Effector CD4-positive, alpha-beta T cell (primary cell): Measurements from ENCODE around the gene RTKN2.

Experiments used
- DNase-seq: peaks from one replicate; pipeline ENCODE4 v3.0.0-alpha.2; 2020

RTKN2 gene

DNA sequence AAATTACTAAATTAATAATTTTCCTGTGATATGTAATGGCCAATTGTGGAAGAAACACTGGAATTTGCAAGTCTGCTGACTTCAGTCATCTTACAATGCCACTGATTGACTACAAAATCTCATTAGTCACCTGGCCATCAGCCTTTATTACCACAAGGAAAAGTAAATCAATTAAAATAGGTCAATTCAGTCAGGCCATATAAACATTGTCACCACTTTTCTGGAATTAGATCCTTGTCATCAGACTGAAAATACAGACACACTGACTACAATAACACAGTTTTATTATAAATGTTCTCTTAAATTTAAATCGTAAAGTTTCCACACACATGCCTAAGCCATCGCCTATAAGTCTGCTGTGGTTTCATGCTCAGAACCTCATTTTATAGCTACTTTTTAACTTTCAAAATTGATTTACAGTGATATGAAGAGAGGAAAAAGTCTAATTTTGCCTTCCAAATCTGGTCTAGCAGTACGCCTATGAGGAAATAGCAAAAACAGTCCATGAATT lies 54.2 kb downstream of the RTKN2 start:
- no peak for DNase-seq

DNA sequence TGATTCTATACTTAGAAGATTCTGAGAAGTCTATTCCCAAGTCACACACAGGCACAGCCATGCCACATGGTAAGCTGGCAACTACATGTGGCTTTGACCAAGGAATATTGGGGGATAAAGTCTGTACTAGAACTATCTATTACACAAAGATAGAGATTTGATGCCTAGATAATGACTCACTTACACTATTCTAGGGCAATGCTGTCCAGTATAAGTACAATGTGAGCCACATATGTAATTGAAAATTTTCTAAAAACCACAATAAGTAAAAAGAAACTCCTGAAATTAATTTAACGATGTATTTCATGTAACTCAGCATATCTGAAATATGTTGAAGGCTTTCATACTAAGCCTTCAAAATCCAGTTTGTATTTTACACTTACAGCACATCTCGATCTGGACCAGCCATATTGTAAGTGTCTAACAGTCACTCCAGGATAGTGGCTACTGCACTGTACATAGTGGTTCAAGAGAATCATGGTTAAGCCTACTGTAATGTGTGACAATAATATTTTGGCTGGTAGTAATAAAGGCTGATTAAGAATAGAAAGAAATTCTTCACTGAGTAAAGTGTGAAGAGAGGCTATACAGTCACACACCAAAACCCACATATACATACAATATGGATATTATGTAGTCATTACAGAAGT lies 62.8 kb downstream of the RTKN2 start:
- DNase-seq: no peak

DNA sequence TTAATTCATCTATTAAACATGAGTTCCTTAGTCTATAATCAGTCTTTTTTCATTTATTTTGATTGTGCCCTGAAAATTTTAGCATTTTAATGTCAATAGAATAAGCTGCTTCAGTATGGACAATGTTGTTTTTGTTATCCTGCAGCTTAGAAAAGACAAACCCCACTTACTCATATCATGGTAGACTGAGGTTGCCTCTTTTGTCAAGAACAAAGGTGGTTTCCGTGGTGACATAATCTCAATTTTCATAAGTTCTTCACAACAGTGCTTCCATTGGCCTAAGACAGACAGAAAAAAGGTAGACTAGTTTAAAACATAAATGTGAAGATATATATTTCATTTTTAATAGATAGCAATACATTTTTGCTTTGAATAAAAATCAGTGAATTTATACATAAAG lies 69.1 kb downstream of the RTKN2 start:
- no peak for DNase-seq

DNA sequence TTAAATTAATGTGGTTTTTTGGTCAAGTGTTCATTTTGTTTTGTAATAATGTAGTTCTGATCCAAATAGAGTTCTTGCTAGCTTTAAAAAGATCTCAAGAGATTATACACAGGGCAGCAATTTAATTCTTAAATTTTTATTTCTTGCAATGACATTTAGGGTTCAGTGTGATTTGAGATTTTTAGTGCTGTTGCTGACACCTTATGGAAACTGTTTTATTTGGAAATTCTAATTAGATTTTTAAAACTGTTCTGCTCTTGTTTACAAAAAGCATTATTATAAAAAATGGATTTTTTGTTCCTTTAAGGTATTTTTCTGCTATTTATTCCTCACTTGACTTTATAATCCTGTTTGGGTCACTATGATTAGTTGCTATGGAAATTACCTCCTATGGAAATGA lies 72.1 kb downstream of the RTKN2 start:
- no peak for DNase-seq

DNA sequence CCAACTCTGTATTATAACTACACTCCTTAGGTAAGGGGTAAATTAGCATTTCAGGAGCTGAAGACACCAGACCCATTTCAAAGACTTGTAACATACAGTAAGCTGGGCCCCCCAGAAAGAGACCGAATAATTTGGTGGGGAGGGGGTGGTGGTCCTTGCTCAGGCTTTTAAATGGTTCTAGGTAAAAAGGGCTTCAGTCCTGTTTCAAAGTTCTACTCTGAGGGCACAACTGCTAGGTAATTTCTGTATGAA lies 73.0 kb downstream of the RTKN2 start:
- DNase-seq: no peak

DNA sequence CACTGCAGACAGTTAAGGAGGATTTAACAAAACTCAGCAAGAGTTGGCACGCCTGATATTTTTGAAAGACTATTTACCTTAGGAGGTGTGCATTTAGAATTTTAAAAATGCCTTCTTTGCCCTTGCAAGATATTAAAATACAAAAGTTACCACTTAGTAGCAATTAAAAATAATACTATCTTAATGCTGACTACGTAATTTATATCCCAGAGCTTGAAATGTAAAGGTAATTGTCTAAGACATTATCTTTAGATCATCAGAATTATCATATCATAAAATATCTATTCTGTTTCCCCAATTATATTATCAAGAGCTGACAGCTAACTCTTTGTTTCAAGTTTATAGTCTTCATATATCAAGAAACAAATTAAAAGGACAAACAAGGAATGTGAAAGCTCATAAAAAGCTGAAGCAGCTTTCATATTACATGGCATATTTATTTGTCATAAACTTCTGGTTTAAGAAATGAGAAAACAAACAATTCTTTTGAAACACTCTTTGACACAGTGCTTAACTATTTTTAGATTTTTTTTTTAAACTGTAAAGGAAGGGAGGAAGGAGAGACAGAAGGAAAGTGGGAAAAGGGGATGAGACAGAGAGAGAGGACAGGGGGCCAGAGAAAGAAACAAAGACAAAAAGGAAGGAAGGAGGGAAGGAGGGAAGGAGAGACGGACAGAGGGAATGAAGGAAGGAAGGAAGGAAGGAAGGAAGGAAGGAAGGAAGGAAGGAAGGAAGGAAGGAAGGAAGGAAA lies 73.5 kb downstream of the RTKN2 start:
- no peak for DNase-seq

DNA sequence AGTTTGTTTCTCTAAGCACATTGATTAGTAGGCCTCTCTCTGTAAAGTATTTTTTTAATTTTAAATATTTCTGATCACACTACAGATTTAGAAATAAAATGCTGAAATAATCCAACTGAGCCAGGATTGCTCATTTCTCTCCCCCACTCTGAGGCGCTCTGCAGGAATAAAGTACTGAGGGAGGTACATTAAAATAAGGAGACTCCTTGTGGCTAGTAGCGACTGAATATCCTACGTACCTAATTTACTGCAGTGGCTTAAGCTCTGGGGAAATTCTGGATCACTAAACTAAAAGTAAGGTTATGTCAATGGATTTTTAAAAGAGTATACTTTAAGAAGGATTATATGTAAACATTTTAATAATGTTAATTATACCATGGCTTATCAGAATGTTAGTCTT lies 75.2 kb downstream of the RTKN2 start:
- no peak for DNase-seq

DNA sequence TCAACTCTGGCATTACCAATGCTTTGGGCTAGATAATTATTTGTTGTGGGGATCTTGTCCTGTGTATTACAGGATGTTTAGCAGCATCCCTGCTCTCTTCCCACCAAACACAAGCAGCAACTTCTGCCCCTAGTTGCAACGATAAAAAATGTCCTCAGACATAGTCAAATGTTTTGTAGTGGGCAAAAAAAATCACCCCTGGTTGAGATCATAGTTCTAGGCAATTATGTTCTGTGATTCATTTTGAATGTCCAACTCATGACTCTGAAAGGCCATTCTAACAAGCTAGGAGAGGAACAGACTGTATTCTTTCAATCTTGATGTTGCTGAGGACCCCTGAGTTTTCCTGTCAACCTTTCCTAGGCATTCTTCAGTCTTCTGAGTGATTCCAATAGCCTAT lies 79.5 kb downstream of the RTKN2 start:
- DNase-seq: no peak

DNA sequence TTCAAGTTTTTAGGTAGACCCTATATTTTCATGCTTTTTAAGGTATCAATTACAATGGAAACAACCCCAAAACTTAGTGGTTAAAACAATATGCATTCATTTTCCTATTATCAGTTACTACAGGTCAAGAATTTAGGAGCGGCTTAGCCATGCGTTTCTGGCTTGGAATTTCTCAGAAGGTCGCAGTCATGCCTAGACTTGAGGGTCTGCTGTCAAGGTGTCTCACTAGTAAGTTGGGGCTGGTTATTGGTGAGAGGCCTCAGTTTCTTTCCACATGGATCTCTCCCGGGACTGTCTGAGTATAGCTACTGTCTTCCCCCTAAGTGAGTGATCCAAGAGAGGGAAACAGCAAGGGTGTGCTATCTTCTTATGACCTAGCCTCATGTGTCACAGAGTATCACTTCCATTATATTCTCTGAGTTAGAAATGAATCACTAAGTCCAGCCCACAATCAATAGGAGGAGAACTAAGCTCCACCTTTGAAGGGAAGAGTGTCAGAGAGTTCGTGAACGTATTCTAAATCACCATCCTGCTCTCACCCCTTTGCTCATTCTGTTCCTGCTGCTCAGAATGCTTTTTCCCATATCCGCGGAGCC lies 80.5 kb downstream of the RTKN2 start:
- DNase-seq: no peak

DNA sequence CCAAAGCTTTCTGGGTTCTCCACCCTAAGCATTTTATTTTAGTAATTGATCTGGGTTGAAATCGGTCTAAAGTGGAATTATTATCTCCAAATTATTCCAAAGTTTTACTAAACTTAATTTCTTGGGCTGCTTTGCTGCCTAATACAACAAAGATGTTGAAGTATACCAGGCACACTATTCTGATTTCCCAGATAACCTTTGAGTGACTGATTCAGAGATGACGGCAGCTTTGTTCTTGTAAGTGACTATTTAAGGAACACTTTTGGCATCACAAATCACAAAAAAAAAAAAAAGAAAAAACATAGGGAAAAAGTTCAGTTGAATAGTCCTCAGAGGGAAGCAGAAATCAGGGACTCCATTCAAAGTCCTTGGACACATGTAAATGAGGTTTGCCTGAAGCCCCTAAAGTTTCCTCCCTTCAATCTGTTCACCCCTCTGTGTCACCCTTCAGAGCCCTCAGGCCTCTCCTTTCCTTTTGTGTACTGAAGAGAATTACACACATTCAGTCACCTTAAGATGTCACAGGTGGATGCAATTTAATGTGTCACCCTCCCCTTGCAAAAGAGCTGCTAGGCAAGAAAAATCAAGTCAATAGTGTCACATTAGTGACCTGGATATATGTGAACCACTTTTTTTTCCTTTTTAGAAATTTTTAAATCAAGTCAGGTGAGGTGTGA lies 81.5 kb downstream of the RTKN2 start:
- DNase-seq: no peak

DNA sequence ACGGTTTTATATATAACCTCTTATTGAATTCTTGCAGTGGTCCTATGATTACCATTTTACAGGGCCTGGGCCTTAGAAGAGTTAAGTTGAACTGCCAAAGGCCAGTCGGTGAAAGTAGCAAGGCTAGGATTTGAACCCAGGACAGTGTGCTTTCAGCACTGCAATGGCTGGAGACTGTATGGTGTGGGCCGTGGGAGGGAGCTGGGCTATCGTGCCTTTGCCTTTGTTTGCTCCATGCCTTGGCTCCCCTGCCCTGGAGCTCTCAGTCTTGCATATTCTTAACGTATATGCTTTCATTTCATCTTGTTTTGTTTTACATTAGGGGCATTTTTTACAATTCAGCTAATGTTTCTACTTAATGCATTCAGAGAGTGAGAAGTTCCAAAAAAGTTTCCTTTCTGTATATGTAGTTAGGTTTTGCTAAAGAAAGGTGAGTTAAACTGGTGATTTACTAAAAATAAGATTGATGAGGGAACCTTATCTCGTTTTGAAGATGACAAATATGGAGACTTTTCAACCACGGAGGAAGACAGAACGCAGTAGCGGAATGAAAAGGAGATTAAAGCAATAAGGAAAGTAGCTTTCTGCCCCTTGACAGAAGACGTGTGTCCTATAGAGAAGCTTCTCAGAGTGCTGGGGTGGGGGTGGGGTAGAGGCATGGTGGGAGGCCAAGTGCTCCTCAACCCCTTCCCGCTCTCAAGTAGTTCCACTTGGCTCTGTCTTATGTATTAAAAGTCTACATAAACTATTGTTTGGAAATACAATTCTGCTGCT lies 82.5 kb downstream of the RTKN2 start:
- DNase-seq: no peak

DNA sequence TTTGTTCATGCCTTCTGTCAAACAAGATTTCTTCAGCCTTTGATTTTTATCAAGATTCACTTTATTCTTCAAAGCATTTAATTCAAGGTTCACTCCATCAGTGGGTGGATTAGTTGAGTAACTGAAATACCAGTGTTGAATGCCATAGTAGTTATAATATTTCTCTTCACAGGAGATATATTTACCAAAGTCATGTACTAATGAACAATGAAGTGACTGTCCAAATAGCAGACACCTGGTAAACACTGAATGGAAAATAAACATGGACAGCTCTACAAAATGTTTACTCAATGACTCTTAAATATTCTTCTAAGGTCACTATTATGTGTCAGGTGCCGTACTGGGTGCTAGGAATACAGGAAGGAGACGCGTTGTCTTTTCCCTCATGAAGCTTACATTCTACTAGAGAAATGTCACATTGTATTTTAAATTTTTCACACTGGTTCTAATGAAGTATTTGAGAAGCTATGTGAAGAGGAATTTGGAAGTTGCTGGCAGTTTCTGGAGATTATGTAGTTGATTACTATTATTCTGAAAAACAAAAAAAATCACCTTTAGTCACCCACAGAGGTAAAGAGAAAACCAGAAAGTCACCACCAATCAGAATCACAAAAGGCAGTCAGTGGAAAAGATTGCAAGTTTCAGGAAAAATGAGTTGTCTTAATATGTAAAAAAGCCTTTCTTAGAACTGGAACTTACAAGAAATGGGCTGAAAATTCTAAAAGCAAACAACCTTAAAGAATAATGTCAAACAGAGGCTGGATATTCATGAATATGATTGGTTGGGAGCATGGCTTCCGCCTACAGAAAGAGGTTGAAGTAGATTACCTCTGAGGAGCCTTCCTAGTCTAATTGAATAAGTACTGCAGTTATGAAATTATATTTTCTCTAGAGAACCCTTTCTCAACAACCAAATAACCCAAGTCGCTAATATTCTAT lies 84.5 kb downstream of the RTKN2 start:
- no peak for DNase-seq

DNA sequence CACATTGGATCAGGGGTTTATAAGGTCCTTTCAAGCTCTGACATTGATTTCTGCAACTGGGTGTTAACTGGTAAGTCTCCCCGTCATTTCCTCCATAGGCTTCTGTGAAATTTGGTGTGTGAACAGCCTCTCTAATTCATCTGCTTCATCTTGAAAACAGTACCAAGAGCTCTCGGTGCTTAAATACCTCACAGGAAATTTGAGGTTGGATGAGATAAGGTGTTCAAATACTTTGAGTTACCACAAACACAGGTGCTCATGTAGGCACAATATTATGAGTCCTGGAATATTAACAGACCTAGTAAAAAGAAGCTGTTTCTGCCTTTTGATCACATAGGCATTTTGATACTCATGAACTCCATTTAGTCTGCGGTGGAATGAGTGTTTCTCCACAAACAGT lies 85.2 kb downstream of the RTKN2 start:
- peak; percentile 39 for DNase-seq

DNA sequence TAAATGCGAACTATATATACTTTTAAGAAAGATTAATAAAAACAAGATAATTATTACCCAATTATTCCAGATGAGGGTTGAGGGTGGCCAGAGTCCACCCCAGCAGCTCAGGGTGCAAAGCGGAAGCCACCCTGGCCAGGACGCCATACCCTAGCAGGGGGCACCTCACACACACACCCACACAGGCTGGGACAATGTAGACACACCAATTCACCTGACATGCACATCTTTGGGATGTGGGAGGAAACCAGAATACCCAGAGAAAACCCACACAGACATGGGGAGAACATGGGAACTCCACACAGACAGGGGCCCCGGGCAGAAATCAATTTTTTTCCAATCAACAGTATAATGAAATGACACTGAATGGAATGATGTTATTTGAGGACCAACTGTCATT lies 86.0 kb downstream of the RTKN2 start:
- DNase-seq: no peak

DNA sequence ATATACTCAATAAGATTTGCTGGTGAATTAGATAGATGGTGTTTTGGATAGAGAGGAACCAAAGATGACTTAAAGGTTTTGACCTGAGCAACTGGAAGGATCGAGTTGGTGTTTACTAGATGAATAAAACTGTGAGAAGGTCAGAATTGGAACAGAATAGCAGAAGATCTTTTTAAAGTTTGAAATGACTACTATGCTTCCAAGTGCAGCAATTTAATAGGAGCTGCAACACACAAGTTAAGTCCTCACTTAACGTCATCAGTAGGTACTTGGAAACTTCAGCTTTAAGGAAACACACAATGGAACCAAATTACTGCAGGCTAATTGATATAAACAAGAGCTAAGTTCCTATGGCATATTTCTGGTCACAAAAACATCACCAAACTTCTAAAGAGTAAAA lies 86.5 kb downstream of the RTKN2 start:
- DNase-seq: no peak

DNA sequence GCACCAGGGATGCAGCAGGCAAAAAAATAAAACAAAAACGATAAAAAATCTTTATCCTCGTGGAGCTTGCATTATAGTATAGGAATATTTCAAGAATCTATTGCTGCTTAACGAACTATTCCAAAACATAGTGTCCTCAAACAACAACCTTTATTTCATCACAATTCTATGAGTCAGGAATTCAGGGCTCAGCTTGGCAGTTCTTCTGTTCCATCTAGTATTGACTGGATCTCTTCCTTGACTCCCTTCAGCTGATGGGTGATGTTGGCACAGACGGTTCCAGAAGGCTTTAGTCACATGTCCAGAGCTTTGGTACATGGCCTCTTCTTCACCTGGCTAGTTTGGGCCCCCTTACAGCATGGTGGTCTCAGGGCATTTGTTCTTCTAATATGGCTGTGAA lies 88.0 kb downstream of the RTKN2 start:
- DNase-seq: no peak

DNA sequence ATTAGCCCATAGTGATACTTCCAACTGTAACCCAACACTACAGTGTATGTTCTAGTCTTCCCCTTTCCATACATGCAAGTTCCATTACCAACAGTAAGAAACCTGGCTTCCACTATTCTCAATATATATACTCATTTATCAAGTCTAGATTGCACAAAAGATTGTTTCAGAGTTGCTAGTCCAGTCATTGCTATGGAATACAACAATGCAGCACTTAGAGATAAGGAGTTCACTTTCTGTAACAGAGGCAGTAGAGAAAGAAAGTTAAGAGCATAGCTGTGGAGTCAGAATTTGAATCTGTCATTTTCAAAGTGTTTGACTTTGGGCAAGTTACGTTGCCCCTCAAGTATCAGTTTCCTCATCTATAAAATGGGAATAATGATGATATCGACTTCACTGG lies 90.1 kb downstream of the RTKN2 start:
- DNase-seq: no peak

DNA sequence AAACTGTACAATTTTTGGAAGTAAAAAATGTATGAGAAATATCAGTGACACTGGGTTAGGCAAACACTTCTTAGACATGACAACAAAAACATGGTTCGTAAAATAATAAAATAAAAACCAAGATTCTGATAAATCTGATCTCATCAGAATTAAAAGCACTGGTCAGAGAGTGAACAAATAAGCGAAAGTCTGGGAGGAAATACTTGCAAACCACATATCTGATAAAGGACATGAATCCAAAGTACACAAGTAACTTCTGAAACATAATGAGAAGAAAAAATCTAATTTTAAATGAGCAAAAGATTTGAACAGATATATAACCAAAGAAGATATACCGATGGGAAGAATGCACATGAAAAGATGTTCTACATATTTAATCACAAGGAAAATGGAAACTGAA lies 91.5 kb downstream of the RTKN2 start:
- DNase-seq: no peak

DNA sequence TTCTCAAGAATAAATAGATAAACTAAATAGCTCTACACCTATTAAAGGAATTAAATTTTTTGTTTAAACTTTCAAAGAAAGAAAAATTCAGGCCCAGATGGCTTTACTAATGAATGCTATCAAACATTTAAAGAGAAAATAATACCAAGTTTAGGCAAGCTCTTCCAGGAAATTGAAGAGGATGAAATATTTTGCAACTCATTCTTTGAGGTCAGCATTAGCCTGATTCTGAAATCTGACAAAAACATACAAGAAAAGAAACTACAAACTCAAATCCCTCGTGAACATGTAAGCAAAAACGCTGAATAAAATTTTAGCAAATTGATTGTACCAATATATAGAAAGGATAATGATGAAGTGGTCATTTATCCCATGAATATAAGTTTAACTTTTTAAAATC lies 93.4 kb downstream of the RTKN2 start:
- DNase-seq: no peak

DNA sequence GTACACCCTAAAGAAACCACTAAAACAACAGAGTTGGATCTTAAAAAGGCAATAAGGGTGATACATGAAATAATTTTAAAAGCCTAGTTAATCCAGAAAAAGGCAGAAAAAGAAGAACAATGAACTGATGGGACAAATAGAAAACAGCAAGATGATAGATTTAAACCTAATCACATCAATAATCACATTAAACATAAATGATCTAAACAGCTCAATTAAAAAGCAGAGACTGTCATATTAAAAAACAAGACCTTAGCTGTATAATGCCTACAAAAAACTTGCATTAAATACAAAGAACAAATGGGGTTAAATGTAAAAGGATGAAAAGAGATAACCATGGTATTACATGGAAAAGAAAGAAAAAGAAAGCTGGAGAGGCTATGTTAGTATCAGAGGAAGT lies 96.2 kb downstream of the RTKN2 start:
- DNase-seq: no peak

DNA sequence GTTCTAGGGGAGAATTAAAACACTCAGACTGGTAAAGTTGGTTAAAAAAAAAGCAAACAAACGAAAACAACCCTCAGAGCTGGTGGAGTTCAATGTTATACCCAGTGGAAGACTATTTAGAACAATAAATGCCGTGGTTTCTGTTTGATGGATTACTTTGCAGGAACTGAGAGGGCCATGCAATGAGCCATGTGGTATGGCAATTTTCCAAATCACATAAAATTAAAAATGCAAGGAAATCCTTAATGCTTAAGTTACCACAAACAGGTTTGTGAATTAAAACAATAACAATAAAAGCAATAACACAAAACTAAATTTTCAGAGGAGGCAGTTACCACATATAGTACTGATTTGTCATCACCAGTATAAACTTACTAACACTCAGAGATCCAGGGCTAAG lies 96.9 kb downstream of the RTKN2 start:
- no peak for DNase-seq

DNA sequence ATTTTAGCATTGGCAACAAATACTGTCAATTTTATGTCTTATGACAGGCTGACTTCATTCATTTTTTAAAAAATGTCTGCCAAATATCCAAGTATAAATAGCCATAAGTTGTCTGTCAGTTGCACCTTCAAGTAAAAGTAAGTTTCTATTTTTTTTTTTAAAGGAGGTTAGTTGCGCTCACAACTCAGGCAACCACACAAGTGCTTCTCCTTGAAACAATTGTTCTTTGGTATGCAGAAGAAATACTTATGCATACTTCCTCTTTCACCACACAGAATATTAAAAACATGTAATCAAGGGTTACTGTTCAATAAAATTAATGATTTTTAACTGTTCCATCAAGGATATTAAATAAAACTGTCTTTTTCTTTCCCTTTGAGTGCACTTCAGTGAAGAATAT lies 97.9 kb downstream of the RTKN2 start:
- no peak for DNase-seq
